COLO668 (cell line): ENCODE measurements around the gene KAZN.

ENCODE experiments used
- DNase-seq: peaks from one replicate; lab custom pipeline; 2025; ENCODE audit not compliant: unreplicated experiment; lab: John Stamatoyannopoulos, UW

The KAZN gene

GRCh38 chr1:14812189-14812588, 213.7 kb downstream of the KAZN start:
- DNase-seq, result no peak

GRCh38 chr1:14815175-14815877, 216.8 kb downstream of the KAZN start:
- no peak for DNase-seq

DNA sequence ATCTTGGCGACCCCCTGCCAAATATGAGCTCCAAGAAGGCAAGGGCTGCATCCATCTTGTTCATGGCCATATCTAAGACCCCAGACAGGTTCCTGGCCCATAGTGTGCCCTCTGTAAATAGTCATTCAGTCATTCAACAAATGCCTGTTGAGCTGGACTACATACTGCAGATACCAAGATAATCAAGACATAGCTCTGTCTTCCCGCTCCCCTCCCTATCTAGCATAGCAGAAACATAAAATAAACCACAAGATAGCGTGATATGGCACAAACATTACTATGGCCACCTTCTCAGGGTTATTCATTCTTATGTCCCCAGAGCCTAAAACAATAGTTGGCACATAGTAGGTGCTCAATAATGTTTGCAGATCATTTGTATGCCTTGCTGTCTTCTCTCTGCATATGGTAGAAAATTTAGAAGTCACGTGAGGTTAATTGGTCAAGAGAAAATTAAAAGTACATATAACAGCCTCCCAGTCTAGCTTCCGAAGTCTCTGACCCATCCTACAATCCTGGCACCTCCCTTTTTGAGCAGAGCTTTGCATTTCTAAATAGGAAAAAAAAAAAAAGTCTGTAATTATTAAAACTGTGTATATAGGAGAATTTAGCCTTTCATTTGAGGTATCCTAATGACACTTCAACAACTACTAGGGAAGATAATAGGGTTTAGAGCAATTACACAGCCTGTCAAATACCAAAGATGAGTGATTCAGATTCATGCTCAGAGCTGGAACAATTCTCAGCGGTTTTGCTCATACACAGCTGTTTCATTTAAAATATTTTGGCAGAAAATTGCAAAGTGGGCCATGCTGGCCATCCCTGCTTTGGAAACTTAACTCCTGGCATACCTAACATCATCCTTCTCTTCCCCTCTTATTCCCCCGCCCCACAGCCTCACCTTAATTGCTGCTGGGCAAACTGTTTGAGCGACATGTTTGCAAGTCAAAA, 219.0 kb downstream of the KAZN start:
- no peak for DNase-seq

DNA sequence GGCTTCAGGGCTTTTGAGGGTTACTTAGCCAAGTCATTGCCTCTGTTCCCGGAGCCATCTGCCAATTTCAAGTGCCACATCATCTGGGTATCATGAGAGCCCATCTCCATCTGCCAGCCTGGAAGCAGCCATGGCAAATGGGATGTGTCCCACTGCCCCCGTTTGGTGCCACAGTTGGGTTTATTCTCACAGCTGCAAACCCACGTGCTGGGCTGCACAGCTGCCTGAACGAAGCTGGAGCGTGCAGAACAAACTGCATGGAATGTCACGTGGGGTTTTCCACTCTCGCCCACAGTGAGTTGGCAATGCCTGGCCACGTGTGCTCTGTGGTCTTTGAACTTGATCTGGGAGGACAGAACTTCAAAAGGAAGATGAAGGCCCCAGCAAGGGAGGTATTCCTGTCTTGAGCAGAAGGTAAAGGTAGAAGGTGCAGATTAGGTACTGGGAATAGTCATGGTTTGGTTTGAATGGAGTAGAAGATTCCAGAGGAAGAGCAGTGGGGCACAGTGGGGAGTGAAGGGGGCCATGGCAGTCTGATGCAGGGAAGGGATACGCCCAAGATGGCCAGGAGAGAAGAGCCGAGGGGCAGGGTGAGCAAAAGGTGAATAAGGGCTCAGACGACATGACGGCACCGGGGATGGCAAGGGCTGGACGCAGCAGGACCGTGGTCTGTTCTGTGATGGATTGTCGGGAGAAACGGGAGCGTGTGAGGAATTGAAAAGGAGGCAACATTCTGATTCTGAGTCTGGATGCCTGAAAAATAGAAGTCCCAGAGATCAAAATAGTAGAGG, 222.0 kb downstream of the KAZN start:
- no peak for DNase-seq

DNA sequence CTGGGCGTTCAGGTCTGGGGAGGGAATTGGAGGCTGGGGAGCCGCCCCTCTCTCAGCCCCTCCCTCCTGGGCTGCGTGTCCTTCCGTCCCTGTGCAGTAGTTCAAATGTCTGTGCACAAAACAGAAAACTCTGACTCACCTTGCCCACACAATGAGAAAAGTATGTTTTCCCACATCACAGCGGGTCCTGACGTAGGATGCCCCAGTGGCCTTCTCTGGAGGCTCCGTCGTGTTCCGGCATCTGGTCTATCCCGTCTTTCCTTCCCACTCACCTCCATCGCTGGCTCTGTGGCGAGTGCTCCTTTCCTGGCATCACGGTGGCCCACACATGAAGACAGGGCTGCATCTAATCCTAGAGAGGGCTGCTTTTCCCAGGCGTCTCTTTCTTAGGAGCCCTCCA, 224.0 kb downstream of the KAZN start:
- DNase-seq, result no peak

GRCh38 chr1:14822996-14823395, 224.5 kb downstream of the KAZN start:
- DNase-seq, result no peak

DNA sequence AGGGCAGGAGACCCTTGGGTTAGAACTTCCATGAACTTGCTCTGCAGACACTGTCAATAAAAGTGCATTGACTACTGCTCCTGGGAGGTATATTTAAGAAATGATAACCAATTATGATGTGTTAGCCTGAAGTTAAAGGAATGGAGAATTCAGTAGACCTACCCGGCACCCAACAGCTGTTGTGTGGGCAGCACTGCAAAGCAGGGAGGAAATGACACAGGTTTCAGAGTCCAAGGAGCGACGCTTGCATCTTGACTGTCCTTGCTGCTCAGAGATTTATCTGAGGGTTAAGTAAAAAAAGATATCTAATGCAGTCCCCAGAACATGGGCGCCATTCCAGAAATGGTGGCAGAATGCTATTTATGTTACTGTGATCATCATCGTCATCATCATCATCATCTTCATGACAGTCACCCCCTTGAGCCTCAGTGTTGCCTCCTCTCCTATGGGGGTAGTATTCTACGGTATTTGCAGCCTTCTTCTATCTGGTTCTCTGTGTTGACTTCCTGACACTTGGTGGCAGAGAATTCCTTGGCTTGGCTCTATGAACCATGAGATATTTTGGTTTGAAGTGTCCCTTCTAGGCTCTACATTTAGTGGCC, 225.9 kb downstream of the KAZN start:
- DNase-seq, result no peak

GRCh38 chr1:14825396-14825795, 226.9 kb downstream of the KAZN start:
- no peak for DNase-seq

DNA sequence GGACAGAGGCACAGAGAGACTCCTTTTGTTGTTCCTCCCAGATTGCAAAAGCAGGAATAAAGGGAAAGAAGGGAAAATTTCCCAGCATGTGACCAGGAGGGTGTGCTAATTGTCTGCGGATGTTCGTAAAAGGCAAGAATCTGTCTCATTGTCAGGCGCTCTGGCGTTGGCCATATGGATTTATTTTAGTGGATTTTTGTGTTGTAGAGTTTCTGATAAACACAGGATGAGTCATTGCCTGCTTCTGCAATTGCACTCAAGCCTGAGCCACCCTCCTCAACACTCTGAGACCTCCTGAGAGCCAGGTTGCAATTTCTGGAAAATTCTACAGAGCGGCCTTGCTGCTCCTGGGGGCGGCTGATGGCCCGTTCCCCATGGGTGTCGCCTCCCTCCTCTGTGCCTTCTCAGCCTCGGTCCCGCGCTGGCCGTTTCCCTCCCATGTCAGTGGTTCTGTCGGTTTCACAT, 227.7 kb downstream of the KAZN start:
- no peak for DNase-seq

DNA sequence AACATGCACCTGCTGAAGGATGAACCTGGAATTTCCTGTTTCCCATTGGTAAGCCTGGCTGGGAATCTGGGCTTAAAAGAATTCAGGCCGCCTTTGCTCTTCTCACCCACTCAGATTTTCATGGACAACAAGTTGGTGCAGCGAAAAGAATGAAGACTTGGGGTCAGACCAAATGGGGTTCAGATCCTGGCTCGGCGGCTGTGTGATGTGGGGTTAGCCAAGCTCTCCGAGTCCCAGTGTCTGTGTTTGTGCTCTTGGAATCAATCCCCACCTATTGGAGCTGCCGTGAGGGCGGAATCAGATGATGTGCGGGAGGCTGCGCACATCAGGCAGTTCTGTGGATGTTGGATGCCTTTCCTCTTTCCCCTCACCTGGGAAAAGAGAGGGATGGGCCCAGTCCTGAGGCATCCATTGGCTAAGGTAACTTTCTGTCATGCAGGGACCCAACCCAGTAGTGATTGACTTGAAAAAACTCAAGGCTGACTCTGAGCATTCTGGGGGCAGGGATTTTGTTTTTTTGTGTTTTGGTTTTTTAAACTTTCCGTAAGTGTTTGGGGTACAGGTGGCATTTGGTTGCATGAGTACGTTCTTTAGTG, 228.3 kb downstream of the KAZN start:
- no peak for DNase-seq

GRCh38 chr1:14827870-14828269, 229.4 kb downstream of the KAZN start:
- no peak for DNase-seq

DNA sequence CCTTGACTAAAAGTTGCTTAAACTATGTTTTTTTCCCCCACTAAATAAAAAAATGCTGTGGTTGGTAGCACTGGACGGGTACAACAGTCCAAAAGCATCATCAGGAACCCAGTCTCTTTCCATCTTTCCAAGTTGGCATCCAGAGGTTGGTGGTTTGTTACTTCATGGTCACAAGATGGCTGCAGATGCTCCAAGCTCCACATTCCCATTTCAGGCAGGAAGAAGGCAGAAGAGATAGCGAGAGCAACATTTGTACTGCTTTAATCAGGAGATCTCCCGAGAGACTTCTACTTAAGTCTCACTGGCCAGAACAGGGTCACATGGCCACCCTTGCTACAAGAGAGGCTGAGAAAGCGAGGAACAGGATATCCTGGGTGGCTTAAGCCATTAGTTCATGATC, 230.2 kb downstream of the KAZN start:
- no peak for DNase-seq

GRCh38 chr1:14835725-14836124, 237.2 kb downstream of the KAZN start:
- no peak for DNase-seq

- no peak for DNase-seq
Observed at GRCh38 chr1:14836426-14837140, 238.1 kb downstream of the KAZN start.

GRCh38 chr1:14840374-14840773, 241.9 kb downstream of the KAZN start:
- DNase-seq, result no peak

DNA sequence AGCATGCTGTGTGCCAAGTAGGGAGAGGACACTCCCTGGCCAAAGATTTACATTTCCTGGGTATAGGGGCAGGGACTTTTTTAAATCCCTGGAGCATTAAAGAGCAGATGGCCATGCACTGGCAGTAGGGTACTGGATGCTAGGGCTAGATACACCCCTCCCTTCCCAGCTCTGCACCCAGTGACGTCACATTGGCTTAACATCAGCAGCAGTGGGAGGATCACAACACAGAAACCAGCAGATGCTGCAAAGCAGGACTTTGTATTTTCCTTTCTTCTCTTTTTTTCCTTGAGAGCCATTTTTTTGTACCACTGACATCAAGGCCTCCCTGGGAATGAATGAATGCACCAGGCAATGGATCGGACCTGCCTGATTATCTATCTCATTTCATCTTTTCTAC, 243.0 kb downstream of the KAZN start:
- DNase-seq, result no peak

GRCh38 chr1:14841951-14842350, 243.5 kb downstream of the KAZN start:
- DNase-seq, result no peak

DNA sequence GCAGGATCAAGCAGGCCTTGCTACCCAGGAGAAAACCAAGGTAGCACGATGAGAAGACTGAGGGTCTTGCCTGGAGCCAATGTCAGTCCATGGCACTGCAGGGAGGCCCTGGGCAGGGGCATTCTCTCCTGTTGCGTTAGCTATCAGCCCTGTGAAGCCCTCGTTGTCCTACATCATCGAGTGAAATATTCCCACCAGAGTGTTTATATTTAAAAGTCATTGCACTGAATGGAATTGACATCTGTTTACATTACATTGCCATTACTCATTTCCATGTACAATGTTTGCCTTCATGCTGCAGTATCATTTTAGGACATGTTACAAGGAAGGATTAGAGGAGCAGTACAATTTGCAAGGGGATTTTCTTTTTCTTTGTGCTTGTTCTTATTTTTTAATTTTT, 243.9 kb downstream of the KAZN start:
- DNase-seq, result no peak

- DNase-seq, result no peak
Observed at GRCh38 chr1:14842891-14843290, 244.4 kb downstream of the KAZN start.

- DNase-seq, result no peak
Observed at GRCh38 chr1:14843525-14843924, 245.0 kb downstream of the KAZN start.
